Ovary (tissue), 9 donors: ENCODE results near the gene SET. TPM values are rescaled to one million over a fixed set of nuclear protein-coding genes. Genes with fewer than 3 reads are reported as not detected.

Experiments used
- DNase-seq, 5 donors: peaks; one replicate each; pipeline ENCODE4 v3.0.0-alpha.2; 2019 to 2020
- H3K27ac ChIP-seq, 2 donors: fragments of 200-600 bp; one replicate each; pipeline versions ENCODE4 v1.5.1 to v1.8.0; 2019 to 2022
- H3K27me3 ChIP-seq: fragments of 200-600 bp; one replicate; pipeline ENCODE4 v1.8.0; 2022
- H3K36me3 ChIP-seq: fragments of 200-600 bp; sonication (generic); one replicate; pipeline ENCODE4 v1.5.1; 2019
- H3K4me1 ChIP-seq: one replicate; pipeline ENCODE4 v1.8.1; 2013; ENCODE audit warnings: mild to moderate bottlenecking, moderate library complexity; ENCODE audit not compliant: insufficient read depth
- H3K4me3 ChIP-seq: fragments of 200-600 bp; sonication (generic); one replicate; pipeline ENCODE4 v1.5.1; 2017
- H3K9me3 ChIP-seq, 2 donors: fragments of 200-600 bp in 1 of 2; sonication (generic) in 1 of 2; one replicate each; pipeline versions ENCODE4 v1.5.1 to v1.8.1; 2013 to 2019; ENCODE audit warnings: mild to moderate bottlenecking in 1 of 2, moderate library complexity in 1 of 2
- EP300 ChIP-seq: sonication (generic); formaldehyde crosslinking; IDR thresholded peaks from one replicate; pipeline ENCODE4 v1.6.1; 2017; ENCODE audit warnings: antibody characterized with exemption
- POLR2A ChIP-seq: fragments of 450-650 bp; IDR thresholded peaks from one replicate; pipeline ENCODE4 v1.6.1; 2017; ENCODE audit warnings: antibody characterized with exemption, mild to moderate bottlenecking, moderate library complexity
- WGBS, 3 donors: extraction: QIAGEN DNeasy Blood & Tissue Kit in 1 of 3; methylation state at CpG; one replicate each; pipeline versions ENCODE4 v1.1.5 to v1.1.7; 2013 to 2017; 5-methylcytosine and 5-hydroxymethylcytosine counted together
- intact Hi-C, 4 donors: fragments of 100-400 bp; cut with DNase I; formaldehyde crosslinking; loops; one replicate each; pipeline versions ENCODE4 v1.11.0 to v1.15.1; 2022 to 2023
- polyA plus RNA-seq, 2 donors: library from polyadenylated mRNA; stranded (reverse); fragments of 200-250 nt in 1 of 2; fragments of 350-450 nt in 1 of 2; fragmentation: Illumina TruSeq in 1 of 2; extraction: RNeasy Lipid Tissue Mini Kit (QIAGEN cat#74804) in 1 of 2; gene quantifications; one replicate each; pipeline ENCODE4 v1.2.3, GENCODE V29; 2013 to 2014
- total RNA-seq, 7 donors: library from RNA; depleted of rRNA in 2 of 7; stranded (reverse); fragments of >200 nt in 2 of 7; fragmentation: NEBNext Ultra II Directional in 3 of 7; extraction: Animal tissue kit (Norgen Biotek cat#: 25700) in 3 of 7; gene quantifications; one replicate each; pipeline versions ENCODE4 v1.1.0 to v1.2.4, GENCODE V29; 2016 to 2023
- TF ChIP-seq, protein P1 (sequence below), 3 donors: fragments of 450-650 bp in 2 of 3; fragments of 200-600 bp in 1 of 3; IDR thresholded peaks; one replicate each; pipeline versions ENCODE4 v1.5.1 to v1.8.0; 2016 to 2022; ENCODE audit warnings: antibody characterized with exemption in 3 of 3, mild to moderate bottlenecking in 1 of 3
- donor health status: DM: no; HTN: no; CAD: no; lungs with moderate emphysema.
- donor health status: DM: no; HTN: no; CAD: no.
- donor health status: Bipolar disorder and iron deficiency.
- donor health status: DM: yes; HTN: yes; CAD: no.
- donor health status: DM: no; HTN: no; CAD: no.
- donor health status: DM: yes; HTN: yes; CAD: no.

SET gene
- total and polyA plus RNA-seq, 9 donors = 119 to 328 (median 291) TPM

DNA sequence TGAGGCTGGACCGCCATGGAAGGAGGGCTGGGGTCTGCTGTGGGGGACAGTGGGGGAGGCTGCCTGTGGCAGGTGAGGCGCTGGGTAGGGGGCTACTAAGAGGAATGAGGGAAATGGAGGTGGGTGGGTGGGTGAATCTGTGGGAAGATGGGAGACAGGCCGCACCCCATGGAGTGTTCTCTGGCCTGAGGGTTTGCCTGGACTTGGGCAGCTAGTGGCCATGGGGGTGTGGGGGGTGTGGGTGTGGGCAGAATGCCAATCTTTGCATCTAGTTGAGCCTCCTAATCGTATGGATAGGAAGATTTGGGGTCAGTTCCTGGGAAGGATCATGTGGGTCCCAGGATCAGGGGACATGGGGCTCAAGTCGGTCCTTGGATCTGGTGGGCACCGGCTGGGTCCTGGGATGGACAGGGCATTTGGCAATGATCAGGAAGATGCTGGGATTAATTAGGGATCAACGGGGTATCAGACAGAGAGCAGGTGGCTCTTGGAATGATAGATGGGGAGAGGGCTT lies 34.4 kb downstream of the SET start:
- WGBS, 3 donors = 50 to 57% (median 52%) methylated on average over 7 of the region's 7 CpGs
- TF ChIP-seq POLR2A (no peak), EP300 (no peak)
- TF ChIP-seq, protein P1, sequence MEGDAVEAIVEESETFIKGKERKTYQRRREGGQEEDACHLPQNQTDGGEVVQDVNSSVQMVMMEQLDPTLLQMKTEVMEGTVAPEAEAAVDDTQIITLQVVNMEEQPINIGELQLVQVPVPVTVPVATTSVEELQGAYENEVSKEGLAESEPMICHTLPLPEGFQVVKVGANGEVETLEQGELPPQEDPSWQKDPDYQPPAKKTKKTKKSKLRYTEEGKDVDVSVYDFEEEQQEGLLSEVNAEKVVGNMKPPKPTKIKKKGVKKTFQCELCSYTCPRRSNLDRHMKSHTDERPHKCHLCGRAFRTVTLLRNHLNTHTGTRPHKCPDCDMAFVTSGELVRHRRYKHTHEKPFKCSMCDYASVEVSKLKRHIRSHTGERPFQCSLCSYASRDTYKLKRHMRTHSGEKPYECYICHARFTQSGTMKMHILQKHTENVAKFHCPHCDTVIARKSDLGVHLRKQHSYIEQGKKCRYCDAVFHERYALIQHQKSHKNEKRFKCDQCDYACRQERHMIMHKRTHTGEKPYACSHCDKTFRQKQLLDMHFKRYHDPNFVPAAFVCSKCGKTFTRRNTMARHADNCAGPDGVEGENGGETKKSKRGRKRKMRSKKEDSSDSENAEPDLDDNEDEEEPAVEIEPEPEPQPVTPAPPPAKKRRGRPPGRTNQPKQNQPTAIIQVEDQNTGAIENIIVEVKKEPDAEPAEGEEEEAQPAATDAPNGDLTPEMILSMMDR (IDR thresholded peaks at IDR 0.05) = no peak
- intact Hi-C loops = no loop called here
- peak in 3 of 5 donors; percentile 48 to 50 (median 49) for DNase-seq
- peak overlapping the region; percentile 50 for H3K4me3 ChIP-seq
- no peaks in the 10 kb centered on the region for H3K36me3 ChIP-seq
- H3K27me3 ChIP-seq = no peaks in the 10 kb centered on the region
- no peaks in the 10 kb centered on the region for H3K9me3 ChIP-seq
- H3K27ac ChIP-seq = peak overlapping the region in 1 of 2 donors; percentile 78
- no peaks in the 10 kb centered on the region for H3K4me1 ChIP-seq

DNA sequence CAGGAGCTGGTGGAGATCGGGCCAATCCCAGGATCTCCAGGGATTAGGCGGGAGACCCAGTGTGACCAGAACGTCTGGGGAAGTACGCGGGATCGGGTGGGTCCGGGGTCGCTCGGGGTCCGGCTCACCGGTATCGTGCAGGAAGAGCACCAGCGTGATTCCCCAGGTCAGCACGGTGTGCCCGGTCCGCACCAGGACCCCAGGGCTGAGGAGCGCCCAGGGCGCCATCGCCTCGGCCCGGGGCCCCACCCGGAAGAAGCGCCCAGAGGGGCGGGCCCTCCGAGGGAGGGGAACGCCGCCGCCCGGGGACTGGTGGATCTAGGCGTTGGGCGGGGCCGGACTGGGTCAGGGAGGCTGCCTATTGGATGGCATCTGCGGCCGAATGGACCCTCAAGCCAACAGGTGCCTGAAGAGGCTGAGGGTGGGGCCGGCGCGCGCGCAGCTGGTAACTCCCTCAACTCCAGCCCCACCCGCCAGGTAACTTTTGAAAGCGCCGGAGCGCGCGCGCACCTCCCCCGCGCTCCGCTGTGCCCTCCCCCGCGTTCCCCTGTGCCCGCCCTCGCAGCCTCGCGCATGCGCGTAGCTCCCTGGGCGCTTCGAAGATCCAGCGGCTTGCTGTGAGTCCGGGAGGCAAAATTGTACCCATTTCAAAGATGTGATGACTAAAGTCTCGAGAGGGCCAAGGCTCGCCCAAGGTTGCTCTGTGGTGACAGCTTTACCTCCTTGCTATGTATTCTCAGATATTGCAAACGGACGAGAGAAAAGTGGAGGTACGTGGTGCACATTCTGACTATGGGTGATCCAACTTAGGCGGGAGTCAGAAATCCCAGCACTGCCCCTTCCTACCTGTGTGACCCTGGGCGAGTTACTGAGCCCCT lies 35.1 kb downstream of the SET start, which contains the start of gene ZDHHC12:
ZDHHC12 (minus strand) TSS at position 262 of the 878 bp plus-strand sequence; CDS start at position 228, 34 bp downstream.
- H3K27ac ChIP-seq = peak within 1 kb of the TSS in 1 of 2 donors; percentile 78
- peak; percentile 88 to 93 (median 92) for DNase-seq
- no peaks in the 10 kb centered on the region for H3K27me3 ChIP-seq
- WGBS, 3 donors = 1 to 2% (median 1%) methylated on average over 60 to 68 of the region's 68 CpGs
- TF ChIP-seq POLR2A = no peak
- no peaks in the 10 kb centered on the region for H3K9me3 ChIP-seq
- peak within 1 kb of the TSS; percentile 50 for H3K4me3 ChIP-seq
- intact Hi-C loops = no loop called here
- H3K36me3 ChIP-seq = no peaks in the 10 kb centered on the region
- H3K4me1 ChIP-seq = no peaks in the 10 kb centered on the region

DNA sequence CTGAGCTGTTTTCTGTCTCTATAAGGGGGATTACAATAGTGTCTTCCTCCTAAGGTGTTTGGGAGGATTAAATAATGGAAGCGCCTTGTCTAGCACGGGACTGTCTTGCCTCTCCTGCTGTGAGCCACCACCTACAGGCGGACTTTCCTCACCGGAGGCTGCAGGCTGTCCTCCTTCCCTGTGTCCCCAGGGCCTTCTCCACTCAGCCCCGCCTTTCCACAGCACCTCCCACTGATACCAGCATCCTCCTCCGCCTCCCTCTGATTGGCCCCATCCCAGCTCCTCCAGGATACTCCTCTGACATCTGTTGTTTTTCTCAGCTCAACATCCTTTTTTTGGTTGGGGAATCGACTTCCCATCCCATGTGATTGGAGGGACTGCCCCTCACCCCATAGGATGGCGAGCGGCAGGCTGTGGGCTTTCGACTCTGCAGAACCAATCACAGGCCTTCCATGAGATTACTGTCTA lies 35.8 kb downstream of the SET start:
- WGBS, 3 donors = 6 to 10% (median 9%) methylated on average over 10 of the region's 10 CpGs

DNA sequence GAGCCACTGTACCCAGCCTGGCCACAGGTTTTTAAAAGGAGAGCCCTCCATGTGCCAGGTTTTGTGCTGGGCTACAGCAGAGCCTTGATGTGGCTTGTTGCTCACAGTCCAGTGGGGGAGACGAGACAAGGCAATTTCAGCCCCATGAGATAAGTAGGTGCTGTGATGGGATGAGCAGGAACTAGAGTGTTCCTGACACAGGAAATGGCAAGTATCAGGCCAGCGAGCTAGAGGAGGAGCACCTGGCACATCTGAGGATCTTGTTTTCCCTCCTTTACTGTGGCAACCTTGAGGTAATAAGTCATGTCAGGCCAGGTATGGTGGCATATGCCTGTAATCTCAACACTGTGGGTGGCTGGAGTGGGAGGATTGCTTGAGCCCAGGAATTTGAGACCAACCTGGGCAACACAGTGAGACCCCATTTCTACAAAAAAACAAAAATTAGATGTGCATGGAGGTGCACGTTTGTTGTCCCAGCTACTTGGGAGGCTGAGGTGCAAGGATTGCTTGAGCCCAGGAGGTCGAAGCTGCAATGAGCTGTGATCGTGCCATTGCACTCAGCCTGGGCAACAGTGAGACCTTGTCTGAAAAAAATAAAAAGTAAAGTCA lies 38.7 kb downstream of the SET start:
- H3K36me3 ChIP-seq = no peaks in the 10 kb centered on the region
- 80 to 86% (median 82%) methylated on average over 5 of the region's 5 CpGs for WGBS, 3 donors
- DNase-seq = no peak
- TF ChIP-seq, protein P1 (IDR thresholded peaks at IDR 0.05) = no peak
- TF ChIP-seq POLR2A (no peak), EP300 (no peak)
- intact Hi-C loops = no loop called here
- no peaks in the 10 kb centered on the region for H3K9me3 ChIP-seq
- no peak overlapping the region for H3K4me3 ChIP-seq
- no peak overlapping the region for H3K27ac ChIP-seq
- H3K27me3 ChIP-seq = no peaks in the 10 kb centered on the region
- H3K4me1 ChIP-seq = no peaks in the 10 kb centered on the region

More for the DNA sequence above, 35.8 kb downstream of the SET start:
- TF ChIP-seq POLR2A = no peak
- TF ChIP-seq EP300 = no peak
- TF ChIP-seq, protein P1 (IDR thresholded peaks at IDR 0.05) = no peak
- no peaks in the 10 kb centered on the region for H3K4me1 ChIP-seq
- H3K27ac ChIP-seq = peak overlapping the region in 1 of 2 donors; percentile 78
- H3K4me3 ChIP-seq = peak overlapping the region; percentile 50
- peak; percentile 63 to 80 (median 75) for DNase-seq
- H3K9me3 ChIP-seq = no peaks in the 10 kb centered on the region
- intact Hi-C loops = no loop called here
- no peaks in the 10 kb centered on the region for H3K27me3 ChIP-seq
- no peaks in the 10 kb centered on the region for H3K36me3 ChIP-seq
